NCI-H345 treated with DMSO at 0.1 percent for 48 hours (cell line): ENCODE results near the gene DBNDD2.

Experiments used
- DNase-seq: peaks from one replicate; lab custom pipeline; 2025; ENCODE audit not compliant: unreplicated experiment; lab: John Stamatoyannopoulos, UW

The DBNDD2 gene

GRCh38 chr20:45415822-45416637 lies 7.9 kb downstream of the DBNDD2 start, which contains the start of gene PIGT:
PIGT (plus strand) TSS chr20:45416141; CDS start chr20:45416157, 16 bp downstream.
- peak; percentile 87 for DNase-seq

GRCh38 chr20:45416917-45417316 lies 8.8 kb downstream of the DBNDD2 start:
- no peak for DNase-seq

DNA sequence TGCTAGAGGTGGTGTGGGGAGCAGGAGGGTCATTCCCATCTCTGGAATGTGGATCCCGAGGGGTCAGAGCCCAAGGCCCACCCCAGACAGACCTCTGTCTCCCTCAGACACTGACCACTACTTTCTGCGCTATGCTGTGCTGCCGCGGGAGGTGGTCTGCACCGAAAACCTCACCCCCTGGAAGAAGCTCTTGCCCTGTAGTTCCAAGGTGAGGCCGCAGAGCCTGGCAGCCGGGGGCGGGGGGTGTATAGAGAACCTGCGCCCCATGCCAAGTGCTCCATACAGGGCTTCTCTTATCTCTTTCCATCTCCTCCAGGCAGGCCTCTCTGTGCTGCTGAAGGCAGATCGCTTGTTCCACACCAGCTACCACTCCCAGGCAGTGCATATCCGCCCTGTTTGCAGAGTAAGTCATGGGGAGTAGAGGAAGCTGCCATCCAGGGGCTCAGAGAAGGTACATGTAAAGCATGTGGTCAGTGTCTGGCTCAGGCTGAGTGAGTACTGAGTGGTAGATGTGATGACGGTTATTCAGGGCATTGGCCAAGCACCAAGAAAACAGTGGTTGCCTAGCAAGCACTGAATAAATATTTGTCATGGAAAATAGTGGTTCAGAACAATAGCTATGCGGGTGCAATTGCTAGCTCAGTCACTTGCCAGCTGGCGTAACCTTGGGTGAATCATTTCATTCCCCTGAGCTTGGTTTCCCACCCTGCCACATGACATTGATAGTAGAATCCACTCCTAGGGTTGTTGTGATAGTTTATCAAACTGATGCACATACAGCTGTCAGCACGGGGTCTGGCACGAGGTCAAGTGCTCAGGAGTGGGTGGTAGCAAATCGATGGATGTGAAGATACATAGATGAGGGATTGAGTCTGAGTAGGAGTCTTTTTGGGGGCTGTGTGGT lies 11.4 kb downstream of the DBNDD2 start:
- DNase-seq, result peak; percentile 98

GRCh38 chr20:45420125-45420524 lies 12.0 kb downstream of the DBNDD2 start:
- no peak for DNase-seq

GRCh38 chr20:45423700-45424099 lies 15.6 kb downstream of the DBNDD2 start:
- DNase-seq, result no peak

DNA sequence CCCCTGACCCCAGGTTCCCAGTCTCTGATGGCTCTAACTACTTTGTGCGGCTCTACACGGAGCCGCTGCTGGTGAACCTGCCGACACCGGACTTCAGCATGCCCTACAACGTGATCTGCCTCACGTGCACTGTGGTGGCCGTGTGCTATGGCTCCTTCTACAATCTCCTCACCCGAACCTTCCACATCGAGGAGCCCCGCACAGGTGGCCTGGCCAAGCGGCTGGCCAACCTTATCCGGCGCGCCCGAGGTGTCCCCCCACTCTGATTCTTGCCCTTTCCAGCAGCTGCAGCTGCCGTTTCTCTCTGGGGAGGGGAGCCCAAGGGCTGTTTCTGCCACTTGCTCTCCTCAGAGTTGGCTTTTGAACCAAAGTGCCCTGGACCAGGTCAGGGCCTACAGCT lies 17.5 kb downstream of the DBNDD2 start:
- no peak for DNase-seq

DNA sequence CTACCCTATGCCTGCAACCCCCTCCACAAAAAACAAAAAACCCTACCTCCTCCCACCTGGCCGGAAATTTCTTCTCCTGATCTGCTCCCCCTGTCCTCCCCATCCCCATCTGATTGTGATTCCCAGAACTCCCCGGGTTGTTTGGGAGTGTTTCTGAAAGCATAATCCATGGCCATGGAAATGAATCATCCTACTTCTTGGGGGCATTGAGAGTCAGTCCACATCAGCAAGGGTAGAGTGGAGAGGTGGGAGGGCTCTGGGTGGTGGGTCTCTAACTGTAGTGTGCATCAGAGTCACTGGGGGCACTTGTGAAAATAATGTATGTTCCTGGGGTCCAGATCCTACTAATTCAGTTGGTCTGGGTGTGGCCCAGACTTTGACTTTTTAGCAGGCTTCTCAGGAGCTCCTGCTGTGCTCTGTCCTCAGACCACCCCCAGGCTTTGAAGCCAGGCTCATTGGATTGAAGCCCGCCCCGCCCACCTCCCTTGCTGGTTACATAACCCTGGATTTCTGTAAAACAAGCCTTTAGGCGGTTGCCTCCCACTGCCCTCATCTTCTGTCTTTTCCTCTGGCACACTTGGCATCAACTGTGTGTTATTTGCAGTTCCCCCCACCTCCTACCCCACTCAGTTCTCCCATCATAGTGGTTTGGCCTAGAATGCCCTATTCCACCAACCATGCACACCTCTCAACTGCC lies 18.4 kb downstream of the DBNDD2 start:
- DNase-seq, result no peak

- no peak for DNase-seq
Observed at GRCh38 chr20:45427236-45428149, 19.4 kb downstream of the DBNDD2 start.

GRCh38 chr20:45429618-45430017 lies 21.5 kb downstream of the DBNDD2 start:
- no peak for DNase-seq

DNA sequence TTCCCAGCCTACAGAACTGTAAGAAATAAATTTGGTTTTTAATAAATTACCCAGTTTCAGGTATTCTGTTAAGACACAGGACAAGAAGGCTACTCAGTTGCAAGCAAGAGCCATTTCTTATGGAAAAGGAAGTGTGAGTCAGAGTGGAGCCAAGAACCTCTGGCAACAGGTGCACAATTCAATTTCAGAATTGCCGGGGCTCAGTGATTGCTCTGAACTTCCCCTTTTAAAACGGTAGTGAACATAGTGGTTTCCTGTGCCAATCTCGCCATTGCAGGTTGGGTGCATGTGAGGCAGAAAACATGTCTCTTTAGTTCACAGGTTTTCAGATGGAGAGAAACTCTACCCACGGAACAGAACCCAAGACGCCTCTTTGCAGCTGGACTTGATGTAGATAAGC lies 24.2 kb downstream of the DBNDD2 start:
- DNase-seq, result no peak

- DNase-seq, result no peak
Observed at GRCh38 chr20:45433316-45433715, 25.2 kb downstream of the DBNDD2 start.

DNA sequence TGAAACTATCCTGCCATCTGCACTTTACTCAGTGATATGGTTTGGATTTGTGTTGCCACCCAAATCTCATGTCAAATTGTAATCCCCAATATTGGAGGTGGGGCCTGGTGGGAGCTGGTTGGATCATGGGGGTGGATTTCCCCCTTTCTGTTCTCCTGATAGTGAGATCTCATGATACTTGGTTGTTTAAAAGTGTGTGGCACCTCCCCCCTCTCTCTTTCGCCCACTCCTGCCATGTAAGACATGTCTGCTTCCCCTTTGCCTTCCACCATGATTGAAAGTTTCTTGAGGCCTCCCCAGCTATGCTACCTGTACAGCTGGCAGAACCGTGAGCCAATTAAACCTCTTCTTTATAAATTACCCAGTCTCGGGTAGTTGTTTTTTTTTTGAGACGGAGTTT lies 25.9 kb downstream of the DBNDD2 start:
- DNase-seq, result no peak

GRCh38 chr20:45436732-45437485 lies 28.8 kb downstream of the DBNDD2 start:
- peak; percentile 79 for DNase-seq

- no peak for DNase-seq
Observed at GRCh38 chr20:45440424-45440823, 32.3 kb downstream of the DBNDD2 start.

DNA sequence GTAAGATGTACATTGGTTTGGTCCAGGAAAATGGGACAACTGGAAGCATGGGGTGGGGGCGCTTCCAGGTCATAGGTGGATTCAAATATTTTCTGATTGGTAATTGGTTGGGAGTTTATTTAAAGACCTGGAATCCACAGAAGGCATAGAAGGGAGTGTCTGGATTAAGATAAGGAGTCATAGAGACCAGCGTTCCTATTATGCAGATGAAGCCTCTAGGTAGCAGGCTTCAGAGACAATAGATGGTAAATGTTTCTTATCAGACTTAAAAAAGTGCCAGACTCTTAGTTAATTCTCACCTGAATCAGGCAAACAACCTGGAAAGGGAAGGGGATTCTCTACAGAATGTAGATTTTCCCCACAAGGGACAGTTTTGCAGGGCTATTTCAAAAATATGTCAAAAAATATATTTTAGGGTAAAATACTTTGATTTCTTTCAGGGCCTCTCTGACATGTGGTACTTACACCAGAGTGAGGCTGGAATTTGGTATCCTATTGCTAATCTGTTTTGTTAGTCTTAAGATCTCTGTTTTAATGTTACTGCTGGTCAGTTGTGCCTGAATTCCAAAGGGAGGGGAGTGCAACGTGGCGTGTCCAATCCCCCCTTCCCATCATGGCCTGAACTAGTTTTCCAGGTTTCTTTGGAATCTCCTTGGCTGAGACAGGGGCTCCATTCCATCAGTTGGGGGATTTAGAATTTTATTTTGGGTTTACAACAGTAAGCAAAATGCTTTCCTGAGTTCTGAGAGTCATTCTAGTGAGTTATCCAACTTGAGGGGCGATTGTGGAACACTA lies 33.0 kb downstream of the DBNDD2 start:
- no peak for DNase-seq

DNA sequence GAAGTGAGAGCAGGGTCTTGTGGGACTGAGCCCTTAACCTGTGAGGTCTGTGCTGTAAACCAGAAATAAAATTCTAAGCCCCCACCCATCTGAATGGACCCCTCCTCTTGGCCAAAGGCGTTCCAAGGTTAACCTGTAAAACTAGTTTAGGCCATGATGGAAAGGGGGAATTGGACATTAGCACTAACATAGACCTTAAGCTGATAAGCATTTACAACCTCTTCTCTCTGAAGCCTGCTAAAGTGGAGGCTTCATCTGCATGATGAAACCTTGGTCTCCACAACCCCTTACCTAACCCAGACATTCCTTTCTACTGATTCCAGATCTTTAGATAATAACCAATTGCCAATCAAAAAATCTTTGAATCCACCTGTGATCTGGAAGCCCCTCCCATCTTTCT lies 33.7 kb downstream of the DBNDD2 start:
- DNase-seq, result no peak

DNA sequence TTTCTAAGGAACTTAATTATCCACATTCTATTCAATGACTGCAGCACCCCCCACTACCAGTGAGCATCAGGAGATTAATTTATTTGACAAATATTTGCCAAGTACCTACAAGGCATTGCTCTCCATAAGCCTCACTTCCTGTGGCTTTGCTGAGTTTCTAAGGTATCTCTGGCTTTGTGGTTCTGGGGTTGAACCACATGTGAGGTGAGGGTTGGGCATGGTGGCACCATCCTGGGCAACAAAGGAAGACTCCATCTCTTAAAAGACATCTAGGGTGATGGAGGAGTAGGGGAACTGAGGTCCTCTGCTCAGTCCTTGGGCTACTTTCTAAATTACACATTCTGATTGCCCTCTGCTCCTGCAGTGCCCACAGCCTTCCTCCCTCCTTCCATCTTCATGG lies 36.0 kb downstream of the DBNDD2 start:
- no peak for DNase-seq

DNA sequence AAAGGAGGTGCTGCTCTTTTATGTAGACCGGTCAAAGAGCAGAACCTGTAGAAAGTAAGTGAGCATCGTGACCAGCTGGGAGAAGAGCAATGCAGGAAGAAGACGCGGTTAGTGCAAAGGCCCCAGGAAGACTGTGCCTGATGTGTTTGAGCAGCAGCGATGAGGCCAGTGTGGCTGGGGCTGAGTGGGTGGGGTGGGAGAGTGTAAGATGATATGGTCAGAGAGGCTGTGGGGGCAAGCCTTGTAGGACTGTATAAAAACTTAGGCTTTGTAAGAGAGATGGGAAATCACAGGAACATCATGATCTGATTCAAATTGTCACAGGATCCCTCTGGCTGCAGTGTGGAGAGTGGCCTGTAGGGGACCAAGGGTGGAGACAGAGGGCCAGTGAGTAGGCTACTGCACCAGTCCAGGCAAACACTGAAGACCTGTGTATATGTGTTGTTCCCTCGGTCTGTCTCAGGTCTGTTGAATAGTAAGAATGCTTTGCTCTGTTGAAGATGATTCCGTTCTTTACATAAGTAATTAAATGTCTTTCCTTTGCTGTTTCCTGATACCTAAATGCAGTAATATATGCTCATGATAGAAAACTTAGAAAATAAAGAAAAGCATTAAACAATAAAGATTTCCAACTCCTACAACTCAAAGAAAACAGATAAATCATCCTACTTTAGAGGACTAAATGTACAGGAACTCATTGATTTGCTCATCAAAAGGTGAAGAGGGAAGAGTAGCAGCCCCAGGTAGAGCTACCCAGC lies 37.9 kb downstream of the DBNDD2 start:
- DNase-seq, result no peak
